GM10248 (cell line): ENCODE data around the gene IMPACT.

Experiments used
- CTCF ChIA-PET: fragments of 300-600 bp; sonication (Branson Sonifier 250); formaldehyde crosslinking; extraction: SDS; loops from one replicate; lab custom pipeline; 2021; ENCODE audit warnings: antibody characterized with exemption; lab: Yijun Ruan, JAX
- POLR2A ChIA-PET: fragments of 350-650 bp; sonication (Branson Sonifier 250); formaldehyde crosslinking; extraction: SDS; loops from one replicate; lab custom pipeline; 2020; ENCODE audit warnings: antibody characterized with exemption; lab: Yijun Ruan, JAX
- DNase-seq: peaks from one replicate; pipeline ENCODE4 v3.0.0; 2012; ENCODE audit errors: extremely low spot score
- CTCF ChIP-seq: IDR thresholded peaks from 2 replicates; pipeline ENCODE4 v1.5.1; 2012; ENCODE audit warnings: mild to moderate bottlenecking, low read depth; ENCODE audit errors: extremely low read depth, missing control alignments, control extremely low read depth

The IMPACT gene

DNA sequence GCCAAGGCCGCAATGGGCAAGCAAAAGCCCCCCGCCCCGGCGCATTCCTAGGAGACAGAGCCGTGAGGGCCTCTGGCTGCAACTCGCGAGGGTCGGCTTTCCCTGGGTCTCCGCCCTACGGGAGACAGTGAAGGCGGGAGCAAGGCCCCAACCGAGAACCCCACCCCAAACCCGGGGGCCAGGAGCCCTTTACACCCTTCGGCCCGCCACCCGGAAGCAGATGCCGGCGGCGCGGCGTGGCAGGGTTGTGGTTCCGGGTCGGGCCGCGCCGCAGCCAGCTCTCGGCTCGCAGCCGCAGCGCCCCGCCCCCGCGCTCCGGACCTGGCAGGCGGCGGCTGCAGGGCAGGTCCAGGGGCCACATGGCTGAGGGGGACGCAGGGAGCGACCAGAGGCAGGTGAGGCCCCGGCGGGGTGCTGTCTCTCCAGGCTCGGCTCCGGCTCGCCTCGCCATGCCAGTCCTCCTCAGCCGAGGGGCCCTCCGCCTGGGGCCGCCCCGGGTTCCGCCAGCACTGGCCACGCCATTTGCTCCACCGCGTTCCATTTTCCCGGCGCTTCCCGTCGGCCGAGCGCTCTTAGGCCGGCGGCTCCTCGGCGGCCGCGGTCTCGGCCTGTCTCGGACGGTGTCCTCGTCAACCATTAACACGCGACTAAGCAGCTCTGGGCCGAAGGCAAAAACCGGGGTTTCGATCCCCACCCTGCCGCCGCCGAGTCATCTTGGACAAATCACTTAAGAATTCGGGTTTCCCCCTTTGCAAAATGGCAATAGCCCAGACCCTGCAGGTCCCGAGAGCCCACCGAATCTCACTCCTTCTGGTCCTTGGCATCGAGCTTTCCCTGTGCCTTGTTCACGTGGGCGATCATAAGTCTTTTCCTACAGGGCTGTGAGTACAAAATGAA lies at the start of gene IMPACT:
Gene IMPACT (plus strand): TSS at position 273 of the 897 bp plus-strand sequence. CDS start 87 bp downstream, at position 360.
- ChIA-PET POLR2A (no interaction called here), CTCF (interaction anchor here (1.2 to 1.3 kb wide), 2 partner anchors 17 to 62 kb away, joined by 4 read pairs; no protein-coding TSS in a partner anchor)
- no peak for TF ChIP-seq CTCF
- peak; percentile 68 for DNase-seq

- CTCF ChIA-PET, result no interaction called here
Measured at GRCh38 chr18:24378598-24378997, 47.9 kb upstream of the IMPACT start.

GRCh38 chr18:24380163-24380747 lies 46.2 kb upstream of the IMPACT start:
- POLR2A ChIA-PET, result no interaction called here

More at GRCh38 chr18:24378598-24378997, 47.9 kb upstream of the IMPACT start:
- POLR2A ChIA-PET, result no interaction called here
- TF ChIP-seq CTCF, result no peak
- no peak for DNase-seq

DNA sequence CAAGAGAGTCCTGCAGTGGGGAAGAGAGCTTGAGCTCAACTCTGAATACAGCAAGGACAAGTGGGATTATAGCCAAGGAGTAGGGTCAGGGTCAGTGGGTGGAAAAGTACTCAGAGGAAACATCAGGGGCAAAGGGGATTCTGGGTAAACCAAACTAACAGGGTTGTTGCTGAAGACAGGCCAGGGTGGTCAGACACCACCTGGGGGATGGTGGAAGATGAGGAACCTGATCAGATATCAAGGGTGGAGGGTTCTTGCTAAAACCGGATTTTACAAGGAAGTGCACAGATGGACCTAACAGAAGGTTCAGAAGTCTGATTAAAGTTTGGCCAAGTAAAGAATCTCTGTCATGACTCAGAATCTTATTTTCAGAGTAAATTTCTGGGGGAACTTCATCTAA lies 45.3 kb upstream of the IMPACT start:
- no peak for TF ChIP-seq CTCF
- ChIA-PET POLR2A (no interaction called here), CTCF (interaction anchor here (3.6 kb wide), 1 partner anchor 22 kb away, joined by 15 read pairs; no protein-coding TSS in a partner anchor)
- no peak for DNase-seq

More at GRCh38 chr18:24380163-24380747, 46.2 kb upstream of the IMPACT start:
- CTCF ChIA-PET, result interaction anchor here (1.0 to 3.6 kb wide), 3 partner anchors 21 to 166 kb away, joined by 3 to 15 read pairs (median 3); no protein-coding TSS in a partner anchor
- TF ChIP-seq CTCF, result no peak
- DNase-seq, result no peak

DNA sequence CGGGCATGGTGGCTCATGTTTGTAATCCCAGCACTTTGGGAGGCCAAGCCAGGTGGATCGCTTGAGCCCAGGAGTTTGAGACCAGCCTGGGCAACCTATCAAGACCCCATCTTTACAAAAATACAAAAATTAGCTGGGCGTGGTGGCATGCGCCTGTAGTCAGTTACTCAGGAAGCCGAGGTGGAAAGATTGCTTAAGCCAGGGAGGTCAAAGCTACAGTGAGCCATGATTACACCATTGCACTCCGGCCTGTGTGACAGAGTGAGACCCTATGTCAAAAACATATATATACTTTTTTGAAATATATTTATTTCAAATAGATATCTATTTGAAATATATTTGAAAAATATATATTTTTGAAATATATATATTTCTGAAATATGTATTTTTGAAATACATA lies 39.8 kb upstream of the IMPACT start:
- POLR2A ChIA-PET, result no interaction called here
- DNase-seq, result no peak
- CTCF ChIA-PET, result no interaction called here
- TF ChIP-seq CTCF, result no peak

DNA sequence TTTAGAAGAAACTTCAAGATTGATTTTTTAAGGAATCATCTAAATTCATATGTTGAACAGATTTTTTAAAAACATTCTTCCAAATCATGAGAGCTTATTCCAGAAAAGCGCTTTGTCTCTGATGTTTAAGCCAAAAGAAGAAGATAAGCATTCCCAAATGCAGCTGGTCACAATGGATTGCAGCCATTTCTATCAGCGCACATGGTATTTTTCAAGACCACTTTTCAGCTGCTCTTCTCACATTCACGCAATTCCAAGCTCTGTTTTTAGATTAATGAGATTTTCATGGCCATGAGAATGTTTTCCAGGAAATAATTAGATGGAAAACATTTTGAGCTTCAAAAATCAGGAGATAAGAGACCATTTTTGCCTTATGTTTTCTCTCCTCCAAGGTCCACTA lies 37.5 kb upstream of the IMPACT start:
- TF ChIP-seq CTCF, result no peak
- ChIA-PET POLR2A (no interaction called here), CTCF (interaction anchor here (1.5 kb wide), 1 partner anchor 20 kb away, joined by 4 read pairs; no protein-coding TSS in a partner anchor)
- no peak for DNase-seq
